Spleen (tissue), 11 donors: Measurements from ENCODE around the gene DSCAML1. TPM values are rescaled to one million over a fixed set of nuclear protein-coding genes. Genes with fewer than 3 reads are reported as not detected.

Source experiments
- DNase-seq: peaks from one replicate; pipeline ENCODE4 v3.0.0-alpha.2; 2020
- H3K27ac ChIP-seq, 8 donors: fragments of 200-600 bp; sonication (generic) in 7 of 8; 1 replicate in 4 of 8; 2 replicates in 4 of 8; pipeline versions ENCODE4 v1.5.0 to v1.8.0; 2016 to 2021; ENCODE audit warnings: inconsistent platforms in 4 of 8, mild to moderate bottlenecking in 4 of 8, moderate library complexity in 1 of 8
- H3K27me3 ChIP-seq, 7 donors: fragments of 200-600 bp; sonication (generic) in 6 of 7; replicated peaks in 1 of 7; 1 replicate in 4 of 7; 2 replicates in 3 of 7; pipeline versions ENCODE4 v1.5.0 to v1.8.0; 2016 to 2021; ENCODE audit warnings: inconsistent platforms in 3 of 7, mild to moderate bottlenecking in 1 of 7
- H3K36me3 ChIP-seq, 6 donors: fragments of 200-600 bp; sonication (generic) in 5 of 6; 1 replicate in 4 of 6; 2 replicates in 2 of 6; pipeline versions ENCODE4 v1.5.0 to v1.8.0; 2016 to 2021; ENCODE audit warnings: inconsistent platforms in 2 of 6
- H3K4me1 ChIP-seq, 6 donors: fragments of 200-600 bp; sonication (generic) in 5 of 6; 1 replicate in 3 of 6; 2 replicates in 3 of 6; pipeline versions ENCODE4 v1.5.0 to v1.8.0; 2016 to 2021; ENCODE audit warnings: inconsistent platforms in 3 of 6
- H3K4me3 ChIP-seq, 8 donors: fragments of 200-600 bp; sonication (generic) in 7 of 8; 1 replicate in 4 of 8; 2 replicates in 4 of 8; pipeline versions ENCODE4 v1.5.0 to v1.8.0; 2016 to 2021; ENCODE audit warnings: inconsistent platforms in 4 of 8, mild to moderate bottlenecking in 4 of 8, moderate library complexity in 2 of 8
- H3K9me3 ChIP-seq, 8 donors: fragments of 200-600 bp; sonication (generic) in 7 of 8; 1 replicate in 4 of 8; 2 replicates in 4 of 8; pipeline versions ENCODE4 v1.5.0 to v1.8.0; 2016 to 2021; ENCODE audit warnings: inconsistent platforms in 4 of 8
- CTCF ChIP-seq, 11 experiments: fragments of 200-600 bp in 7 of 11; fragments of 450-650 bp in 4 of 11; sonication (generic) in 4 of 11; IDR thresholded peaks in 8 of 11; conservative IDR thresholded peaks in 3 of 11; 1 replicate in 7 of 11; 2 replicates in 4 of 11; pipeline versions ENCODE4 v1.4.0 to v1.8.0; 2016 to 2021; ENCODE audit warnings: antibody characterized with exemption in 11 of 11, inconsistent platforms in 4 of 11, mild to moderate bottlenecking in 1 of 11
- POLR2A ChIP-seq, 3 donors: fragments of 450-650 bp; IDR thresholded peaks; one replicate each; pipeline ENCODE4 v1.5.1; 2017; ENCODE audit warnings: antibody characterized with exemption in 3 of 3, mild to moderate bottlenecking in 1 of 3
- POLR2AphosphoS5 ChIP-seq, 3 donors: sonication (generic); formaldehyde crosslinking; IDR thresholded peaks; one replicate each; pipeline ENCODE4 v1.5.1; 2017; ENCODE audit warnings: antibody characterized with exemption in 3 of 3
- WGBS, 5 donors: extraction: QIAGEN DNeasy Blood & Tissue Kit in 3 of 5; methylation state at CpG; one replicate each; pipeline versions ENCODE4 v1.1.5 to v1.1.7; 2013 to 2018; 5-methylcytosine and 5-hydroxymethylcytosine counted together
- intact Hi-C: fragments of 100-400 bp; cut with DNase I; formaldehyde crosslinking; loops from one replicate; pipeline ENCODE4 v1.15.0; 2023; ENCODE audit warnings: low total_unique reads
- polyA plus RNA-seq, 3 donors: library from polyadenylated mRNA; stranded (reverse); fragments of 200-250 nt; gene quantifications; one replicate each; pipeline ENCODE4 v1.2.1, GENCODE V29; 2013
- total RNA-seq, 7 donors: library from RNA; depleted of rRNA in 3 of 7; stranded (reverse); fragments of >200 nt in 3 of 7; fragmentation: NEBNext Ultra II Directional in 4 of 7; extraction: Animal tissue kit (Norgen Biotek cat#: 25700) in 4 of 7; gene quantifications; one replicate each; pipeline versions ENCODE4 v1.1.0 to v1.2.1, GENCODE V29; 2016 to 2021
- donor health status: healthy with polysubstance abuse.
- donor health status: DM: no; HTN: no; CAD: no; lungs with moderate emphysema.
- donor health status: DM: no; HTN: no; CAD: no.
- donor health status: Bipolar disorder and iron deficiency.
- donor health status: healthy.
- donor health status: DM: no; HTN: no; CAD: no.
- donor health status: DM: yes; HTN: yes; CAD: no.

DSCAML1 gene
- total and polyA plus RNA-seq, 10 donors, result 0.07 to 10.7 (median 2.3) TPM

- H3K36me3 ChIP-seq, result no peaks in the 10 kb centered on the region
- no peaks in the 10 kb centered on the region for H3K4me1 ChIP-seq
- no peak overlapping the region for H3K27ac ChIP-seq
- peaks cover 0 to 18% (median 0%) of the 10 kb centered on the region in 7 donors for H3K27me3 ChIP-seq
- no peak overlapping the region for H3K4me3 ChIP-seq
- intact Hi-C loops, result no loop called here
- 78 to 86% (median 85%) methylated on average over 5 of the region's 5 CpGs for WGBS, 5 donors
- no peak for DNase-seq
- no peak for TF ChIP-seq POLR2A (IDR thresholded peaks at IDR 0.05)
- TF ChIP-seq POLR2AphosphoS5 (IDR thresholded peaks at IDR 0.05), result no peak
- no peak for TF ChIP-seq CTCF (IDR thresholded peaks at IDR 0.05 in 8 of 11, conservative IDR thresholded peaks at IDR 0.05 in 3 of 11)
- H3K9me3 ChIP-seq, result no peaks in the 10 kb centered on the region
Measured at GRCh38 chr11:117603932-117604331, 193.1 kb downstream of the DSCAML1 start.

GRCh38 chr11:117601006-117601708 is 195.9 kb downstream of the DSCAML1 start:
- Histone ChIP-seq H3K36me3 (no peaks in the 10 kb centered on the region), H3K9me3 (no peaks in the 10 kb centered on the region), H3K27ac (no peak overlapping the region), H3K4me3 (no peak overlapping the region), H3K27me3 (peaks cover 0 to 34% (median 0%) of the 10 kb centered on the region in 7 donors), H3K4me1 (no peaks in the 10 kb centered on the region)
- no peak for DNase-seq
- WGBS, 5 donors, result 80 to 90% (median 85%) methylated on average over 9 of the region's 9 CpGs
- intact Hi-C loops, result no loop called here
- TF ChIP-seq POLR2AphosphoS5 (IDR thresholded peaks at IDR 0.05) (no peak), POLR2A (IDR thresholded peaks at IDR 0.05) (no peak), CTCF (IDR thresholded peaks at IDR 0.05 in 8 of 11, conservative IDR thresholded peaks at IDR 0.05 in 3 of 11) (no peak)

GRCh38 chr11:117600234-117600783 is 196.7 kb downstream of the DSCAML1 start:
- WGBS, 5 donors, result 41 to 53% (median 48%) methylated on average over 9 to 10 of the region's 10 CpGs
- H3K9me3 ChIP-seq, result no peaks in the 10 kb centered on the region
- TF ChIP-seq POLR2A (IDR thresholded peaks at IDR 0.05) (no peak), POLR2AphosphoS5 (IDR thresholded peaks at IDR 0.05) (no peak), CTCF (IDR thresholded peaks at IDR 0.05 in 8 of 11, conservative IDR thresholded peaks at IDR 0.05 in 3 of 11) (no peak)
- H3K36me3 ChIP-seq, result no peaks in the 10 kb centered on the region
- no peaks in the 10 kb centered on the region for H3K4me1 ChIP-seq
- no peak overlapping the region for H3K27ac ChIP-seq
- no peak overlapping the region for H3K4me3 ChIP-seq
- H3K27me3 ChIP-seq, result peaks cover 0 to 36% (median 0%) of the 10 kb centered on the region in 7 donors
- intact Hi-C loops, result no loop called here
- DNase-seq, result no peak

- Histone ChIP-seq H3K27ac (no peak overlapping the region), H3K4me3 (no peak overlapping the region), H3K36me3 (no peaks in the 10 kb centered on the region), H3K27me3 (peaks cover 0 to 38% (median 0%) of the 10 kb centered on the region in 7 donors), H3K9me3 (no peaks in the 10 kb centered on the region), H3K4me1 (no peaks in the 10 kb centered on the region)
- intact Hi-C loops, result no loop called here
- WGBS, 5 donors, result 45 to 49% (median 46%) methylated on average over 7 of the region's 7 CpGs
- no peak for TF ChIP-seq CTCF (IDR thresholded peaks at IDR 0.05 in 8 of 11, conservative IDR thresholded peaks at IDR 0.05 in 3 of 11)
- no peak for TF ChIP-seq POLR2A (IDR thresholded peaks at IDR 0.05)
- no peak for TF ChIP-seq POLR2AphosphoS5 (IDR thresholded peaks at IDR 0.05)
- no peak for DNase-seq
Measured at GRCh38 chr11:117597071-117597470, 199.9 kb downstream of the DSCAML1 start.
